RPMI8226 (cell line): ENCODE measurements around the gene FAM83G.
A peak's percentile ranks its signal among the peaks of the same experiment; 100 is the strongest.

Experiments used
- DNase-seq: peaks from one replicate; pipeline ENCODE4 v3.0.0-alpha.2; 2015

The FAM83G gene

DNA sequence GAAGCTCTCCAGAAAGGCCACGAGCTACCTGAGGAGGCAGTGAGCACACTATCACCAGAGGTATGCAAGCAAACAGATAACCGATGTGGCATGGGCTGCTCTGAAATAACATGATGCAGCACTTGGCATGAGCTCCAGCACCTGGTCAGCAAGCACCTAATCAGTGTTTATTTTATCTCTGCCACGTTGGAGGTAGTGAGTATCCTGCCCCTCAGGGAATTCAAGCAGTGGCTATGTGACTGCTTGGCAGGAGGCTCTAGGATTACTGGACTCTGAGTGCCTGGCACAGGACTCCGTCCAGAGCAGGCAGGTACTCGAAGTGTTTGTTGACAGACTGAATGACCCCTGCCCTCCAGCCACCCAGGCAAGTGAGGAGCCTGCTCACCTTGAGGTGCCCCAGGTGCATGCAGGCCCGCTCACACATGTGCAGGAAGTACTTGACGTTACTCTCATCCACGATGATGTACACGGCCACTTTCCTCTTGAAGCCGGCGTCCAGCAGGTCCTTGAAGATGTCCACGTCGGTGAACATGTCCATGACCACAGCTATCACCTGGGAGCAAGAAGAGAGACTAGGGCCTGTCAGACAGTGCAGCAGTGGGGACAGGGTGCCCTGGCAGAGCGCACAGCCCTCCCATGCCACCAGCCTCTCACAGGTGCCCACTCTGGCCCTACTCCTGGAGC is 16.6 kb downstream of the FAM83G start:
- no peak for DNase-seq

- no peak for DNase-seq
Observed at GRCh38 chr17:18987230-18987610, 17.3 kb downstream of the FAM83G start.

GRCh38 chr17:18986541-18987229 is 17.9 kb downstream of the FAM83G start:
- no peak for DNase-seq

DNA sequence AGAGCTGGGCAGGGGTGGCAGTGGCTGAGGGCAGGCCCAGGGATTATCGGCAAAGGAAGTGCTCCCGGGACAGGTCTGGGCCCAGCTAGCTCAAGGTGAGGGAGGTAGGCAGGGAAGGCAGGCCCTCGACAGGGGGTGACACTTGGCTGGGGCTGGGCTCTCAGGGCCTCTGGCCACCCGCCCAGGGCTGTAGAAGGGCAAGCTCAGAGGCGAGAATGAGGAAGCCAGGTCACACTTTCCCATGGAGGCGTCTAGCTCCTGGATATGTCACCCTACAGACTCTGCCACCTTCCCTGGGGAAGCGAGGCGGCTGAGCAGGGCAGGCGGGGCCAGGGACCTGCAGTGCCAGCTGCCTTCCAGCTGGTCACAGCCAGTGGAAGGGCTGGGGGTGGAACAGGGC is 19.1 kb downstream of the FAM83G start:
- no peak for DNase-seq

- no peak for DNase-seq
Observed at GRCh38 chr17:18984273-18985114, 20.1 kb downstream of the FAM83G start.

GRCh38 chr17:18981642-18982424 is 22.7 kb downstream of the FAM83G start:
- no peak for DNase-seq

GRCh38 chr17:18981335-18981641 is 23.3 kb downstream of the FAM83G start:
- no peak for DNase-seq

GRCh38 chr17:18980682-18981334 is 23.8 kb downstream of the FAM83G start:
- DNase-seq, result no peak

DNA sequence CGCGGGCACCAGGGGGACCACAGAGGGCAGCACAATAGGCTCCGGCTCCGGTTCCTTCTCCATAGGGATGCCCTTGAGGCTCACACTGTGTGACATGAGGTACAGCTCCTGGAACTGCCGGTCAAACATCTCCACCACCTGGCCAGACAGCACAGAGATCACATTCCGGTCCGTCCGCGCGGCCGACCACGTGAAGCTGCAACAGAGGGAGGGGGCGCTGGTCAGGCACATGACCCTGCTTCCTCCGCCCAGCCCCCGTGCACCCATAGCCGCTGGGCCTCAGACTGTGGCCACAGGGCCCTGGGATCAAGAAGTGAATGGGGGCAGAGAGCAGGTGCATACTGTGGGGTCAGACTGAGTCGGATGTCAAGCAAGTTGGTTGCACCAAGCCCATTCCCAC is 25.9 kb downstream of the FAM83G start:
- DNase-seq, result no peak

DNA sequence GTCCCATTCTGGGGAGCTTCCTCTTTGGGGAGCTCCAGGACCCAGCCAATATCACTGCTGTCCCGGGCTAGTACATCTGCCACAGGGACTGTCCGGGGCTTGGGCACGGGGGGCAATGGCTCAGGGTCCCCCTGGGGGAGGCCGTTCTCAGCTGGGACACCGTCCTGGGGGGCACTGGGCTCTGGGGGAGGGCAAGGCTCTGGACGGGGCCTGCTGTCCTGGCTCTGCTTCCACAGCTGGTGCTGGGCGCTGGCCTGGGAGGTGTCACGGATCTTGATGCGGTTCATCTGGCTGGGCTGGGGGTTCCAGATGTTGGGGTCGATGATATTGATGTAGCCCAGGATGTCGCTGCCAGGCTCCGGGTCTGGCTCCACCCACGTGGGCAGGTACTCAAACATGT is 26.5 kb downstream of the FAM83G start:
- DNase-seq, result no peak

DNA sequence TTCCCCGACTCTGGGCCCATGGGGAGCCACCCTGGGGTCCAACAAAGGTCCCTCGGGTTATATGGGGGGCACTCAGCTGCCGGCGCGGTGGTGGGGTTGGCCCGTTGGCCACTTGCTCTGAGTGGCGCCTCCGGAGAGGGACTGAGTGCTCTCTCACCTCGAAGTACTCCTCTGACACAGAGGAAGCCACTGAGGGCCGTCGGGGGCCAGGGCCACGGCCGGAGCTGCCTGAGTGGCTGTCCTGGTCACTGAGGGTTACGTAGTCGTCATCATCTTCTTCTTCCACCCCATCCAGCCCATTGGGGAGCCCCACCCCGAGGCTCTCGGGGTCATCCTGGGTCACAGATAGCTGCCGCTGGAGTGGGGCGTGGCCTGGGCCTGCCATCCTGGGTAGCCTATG is 26.9 kb downstream of the FAM83G start:
- no peak for DNase-seq

DNA sequence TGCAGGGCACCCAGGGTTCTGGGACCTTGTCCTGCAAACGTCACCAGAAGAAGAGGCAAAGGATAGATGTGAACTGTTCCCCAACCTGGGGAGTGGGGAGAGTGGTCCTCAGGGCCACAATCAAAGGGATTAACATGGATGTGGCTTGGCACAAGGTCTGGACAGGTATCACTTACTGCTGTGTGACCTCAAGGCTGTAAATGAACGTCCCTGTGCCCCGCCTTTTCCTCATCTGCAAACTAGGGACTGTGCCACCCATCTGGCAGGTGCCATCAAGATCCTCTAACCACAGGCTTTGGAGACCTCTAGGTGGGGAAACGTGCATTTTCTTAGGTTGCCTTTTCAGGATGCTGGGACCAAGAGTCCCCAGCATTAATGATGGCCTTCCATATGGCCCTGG is 27.5 kb downstream of the FAM83G start:
- no peak for DNase-seq

GRCh38 chr17:18976201-18976600 is 28.4 kb downstream of the FAM83G start:
- DNase-seq, result no peak

DNA sequence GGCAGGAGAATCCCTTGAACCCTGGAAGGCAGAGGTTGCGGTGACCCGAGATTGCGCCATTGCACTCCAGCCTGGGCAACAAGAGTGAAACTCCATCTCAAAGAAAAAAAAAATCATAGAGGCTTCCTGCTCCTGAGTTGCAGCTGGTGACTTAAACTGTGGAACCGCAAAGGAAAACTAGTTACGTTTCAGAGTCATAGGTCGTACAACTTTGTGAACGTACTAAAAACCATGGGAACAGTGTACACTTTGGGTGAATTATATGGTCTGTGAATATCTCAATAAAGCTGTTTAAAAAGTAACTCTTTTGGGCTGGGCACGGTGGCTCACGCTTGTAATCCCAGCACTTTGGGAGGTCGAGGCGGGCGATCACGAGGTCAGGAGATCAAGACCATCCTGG is 29.0 kb downstream of the FAM83G start:
- DNase-seq, result no peak

DNA sequence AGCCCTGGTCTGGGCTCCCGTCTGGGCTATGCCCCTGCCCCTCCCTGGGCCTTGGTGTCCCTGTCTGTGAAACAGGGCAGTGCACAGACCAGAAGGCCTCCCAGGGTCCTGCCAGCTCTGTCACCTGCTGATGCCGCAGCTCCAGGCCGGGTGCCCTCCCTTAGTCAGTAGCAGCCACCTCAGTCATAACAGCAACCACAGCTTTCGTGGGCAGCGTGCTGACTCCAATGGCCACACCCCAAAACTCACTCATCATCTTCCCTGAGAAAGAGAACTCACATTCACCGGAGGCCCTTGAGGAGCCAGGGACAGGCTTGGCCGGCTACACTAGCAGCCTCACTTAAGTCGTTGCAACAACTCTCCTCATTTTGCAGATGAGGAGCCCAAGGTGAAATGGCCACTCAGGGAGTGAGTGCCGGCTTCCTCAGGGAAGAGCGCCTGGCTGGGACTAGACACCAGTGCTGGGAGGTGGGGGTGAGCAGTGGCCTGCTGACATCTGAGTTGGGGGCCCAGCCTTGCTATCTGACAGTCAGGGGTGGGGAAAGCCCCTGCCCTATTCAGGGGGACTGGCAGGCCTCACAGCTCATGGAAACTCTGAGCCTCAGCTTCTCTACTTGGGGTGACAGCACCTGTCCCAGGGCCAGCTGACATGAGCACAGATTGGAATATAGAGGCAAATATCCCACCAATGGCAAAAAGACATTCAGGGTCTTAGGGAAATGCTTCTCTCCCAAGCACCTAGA is 30.0 kb downstream of the FAM83G start:
- no peak for DNase-seq

DNA sequence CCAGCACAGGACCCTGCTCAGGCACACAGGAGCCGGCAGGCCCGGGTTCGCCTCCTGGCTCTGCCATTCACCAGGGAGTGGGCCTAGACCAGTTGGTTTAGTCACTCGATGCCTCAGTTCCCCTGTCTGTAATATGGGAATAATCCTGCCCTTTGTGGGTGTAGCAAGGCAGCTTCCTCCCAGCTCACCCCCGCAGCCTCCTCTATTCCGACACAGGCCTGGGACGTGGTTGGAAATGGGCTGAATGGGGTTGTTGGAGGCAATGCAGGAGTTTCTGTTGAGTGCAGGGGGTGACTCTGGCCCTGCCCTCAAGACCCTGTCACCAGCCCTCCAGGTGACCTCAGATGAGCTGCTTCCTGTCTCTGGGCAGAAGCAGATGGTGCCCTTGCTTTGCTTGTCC is 32.8 kb downstream of the FAM83G start:
- no peak for DNase-seq

DNA sequence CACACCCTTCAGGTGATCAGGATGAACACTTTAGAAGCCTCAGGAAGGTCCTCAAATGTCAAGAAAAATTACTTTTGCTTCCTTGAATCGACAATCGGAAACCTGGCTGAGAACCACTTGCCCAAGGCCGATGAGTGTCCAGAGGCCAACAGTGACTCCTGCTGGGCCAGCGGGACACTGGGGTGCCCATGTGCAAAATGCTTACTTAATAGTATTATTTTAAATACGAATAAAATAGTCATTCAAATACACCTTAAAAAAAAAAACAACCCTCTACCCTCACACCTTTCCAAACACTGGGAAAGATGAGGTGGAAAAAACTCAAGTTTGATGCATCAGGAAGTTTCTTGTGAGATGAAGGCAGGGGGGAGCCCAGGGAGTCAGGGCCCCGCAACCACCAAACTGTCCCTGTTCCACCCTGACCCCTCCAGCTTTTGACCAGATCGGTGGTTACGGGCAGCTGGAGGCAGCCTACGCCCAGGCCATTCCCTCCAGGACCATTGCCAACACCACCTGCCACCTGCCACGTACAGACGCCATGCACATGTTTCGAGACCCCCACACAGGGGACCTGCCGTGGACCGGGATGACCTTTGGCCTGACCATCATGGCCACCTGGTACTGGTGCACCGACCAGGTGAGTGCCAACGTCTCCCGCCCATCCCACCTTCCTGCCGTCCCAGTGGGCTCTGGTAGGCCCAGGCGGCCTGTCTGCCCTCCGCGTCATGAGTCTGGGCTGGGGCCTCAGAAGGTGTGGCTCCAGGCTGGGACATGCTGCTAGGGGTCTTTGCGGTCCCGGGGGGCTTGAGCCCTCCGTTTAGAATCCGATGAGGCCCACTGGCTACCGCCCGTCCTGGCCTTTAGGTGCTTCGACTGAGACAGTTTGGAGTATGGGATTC is 33.7 kb downstream of the FAM83G start:
- no peak for DNase-seq

DNA sequence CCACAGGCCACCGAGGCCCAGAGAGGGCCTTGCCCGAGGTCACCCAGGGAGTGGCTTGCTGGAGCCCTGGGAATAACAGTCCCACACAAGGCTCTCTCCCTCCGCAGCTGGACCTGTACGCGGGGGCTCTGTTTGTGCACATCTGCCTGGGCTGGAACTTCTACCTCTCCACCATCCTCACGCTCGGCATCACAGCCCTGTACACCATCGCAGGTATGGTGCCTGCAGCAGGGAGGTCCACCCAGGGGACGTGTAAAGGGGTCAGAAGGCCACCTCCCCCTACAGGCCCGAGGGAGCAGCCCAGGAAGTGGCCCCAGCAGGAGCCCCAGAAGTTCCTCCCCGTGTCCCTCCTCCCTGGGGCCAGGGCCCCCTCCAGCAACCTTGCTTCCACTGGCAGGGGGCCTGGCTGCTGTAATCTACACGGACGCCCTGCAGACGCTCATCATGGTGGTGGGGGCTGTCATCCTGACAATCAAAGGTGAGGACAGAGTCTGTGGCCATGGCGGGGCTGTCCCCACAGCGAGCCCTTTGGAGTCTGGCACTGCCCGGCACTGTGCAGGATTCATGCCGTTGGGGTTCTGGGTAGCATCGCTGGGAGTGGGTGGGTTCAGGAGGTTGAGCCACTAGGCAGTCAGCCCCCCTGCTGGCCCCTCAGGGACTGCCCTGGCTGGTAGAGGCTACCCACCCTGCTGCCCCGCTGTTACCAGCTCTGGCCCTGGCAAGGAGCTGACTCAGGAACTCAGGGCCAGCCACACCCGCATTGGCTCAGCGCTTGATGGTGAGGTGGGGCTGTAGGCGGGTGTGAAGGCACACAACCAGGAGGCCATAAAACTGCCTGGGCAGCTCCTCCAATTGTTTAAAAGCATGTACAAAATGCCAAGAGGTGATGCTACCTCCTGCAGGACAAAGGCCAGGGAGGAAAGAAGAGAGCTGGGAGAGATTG is 35.3 kb downstream of the FAM83G start:
- DNase-seq, result peak; percentile 8

- DNase-seq, result no peak
Observed at GRCh38 chr17:18968345-18968744, 36.2 kb downstream of the FAM83G start.

DNA sequence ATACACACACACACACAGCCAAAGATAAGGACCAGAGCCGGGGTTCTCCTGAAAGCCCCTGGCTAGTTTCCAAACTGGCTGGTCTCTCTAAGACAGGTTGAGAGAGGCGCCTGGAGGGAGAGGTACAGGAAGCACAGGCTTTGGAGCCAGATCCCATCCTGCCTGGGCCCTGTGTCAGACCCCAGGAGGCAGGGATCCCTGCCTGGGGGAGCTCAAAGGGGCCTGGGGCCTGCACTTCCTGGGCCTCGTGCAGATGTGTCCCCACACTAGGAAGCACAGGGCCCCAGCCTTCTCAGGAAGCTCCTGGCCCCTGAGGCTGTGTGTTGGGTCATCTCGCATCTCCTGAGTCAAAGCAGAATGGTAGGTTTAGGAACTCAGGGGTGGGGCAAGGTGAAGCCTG is 36.6 kb downstream of the FAM83G start:
- DNase-seq, result no peak
